H1 (cell line): ENCODE data around the gene EPYC. TPM values are rescaled to one million over a fixed set of nuclear protein-coding genes. Genes with fewer than 3 reads are reported as not detected.

Source experiments
- CTCF ChIA-PET: fragments of 300-600 bp; sonication (Branson Sonifier 250); formaldehyde crosslinking; loops from one replicate; lab custom pipeline; 2021; ENCODE audit not compliant: partially characterized antibody; lab: Charles Lee
- POLR2A ChIA-PET: fragments of 300-600 bp; sonication (Branson Sonifier 250); formaldehyde crosslinking; loops from one replicate; lab custom pipeline; 2021; ENCODE audit warnings: inconsistent platforms; ENCODE audit not compliant: partially characterized antibody; lab: Charles Lee
- DNase-seq, 2 experiments: peaks; one replicate each; pipeline versions ENCODE4 v3.0.0 to v3.0.0-alpha.2; 2010 to 2022; ENCODE audit warnings: low spot score in 2 of 2, low read depth in 1 of 2, mixed read lengths in 1 of 2
- FAIRE-seq: peaks from 2 replicates; lab custom pipeline; 2011; peaks lifted over from hg19 to GRCh38; lab: Jason Lieb, UNC
- H2AFZ ChIP-seq: 2 replicates; pipeline ENCODE4 v1.8.1; 2012; ENCODE audit warnings: low read length, inconsistent platforms
- H2AK5ac ChIP-seq: 2 replicates; pipeline ENCODE4 v1.6.1; 2013; ENCODE audit warnings: low read depth, low read length
- H2BK120ac ChIP-seq: replicated peaks from 2 replicates; pipeline ENCODE3; 2013; ENCODE audit warnings: low read depth, low read length, inconsistent platforms
- H2BK12ac ChIP-seq: 2 replicates; pipeline ENCODE4 v1.6.1; 2013; ENCODE audit warnings: low read depth, low read length
- H2BK15ac ChIP-seq: 2 replicates; pipeline ENCODE4 v1.6.1; 2013; ENCODE audit warnings: low read length
- H2BK20ac ChIP-seq: 2 replicates; pipeline ENCODE4 v1.6.1; 2013; ENCODE audit warnings: low read length
- H2BK5ac ChIP-seq: 2 replicates; pipeline ENCODE4 v1.6.1; 2013; ENCODE audit warnings: low read depth, low read length
- H3K14ac ChIP-seq: 2 replicates; pipeline ENCODE4 v1.6.1; 2013; ENCODE audit warnings: inconsistent platforms; ENCODE audit not compliant: insufficient read length
- H3K18ac ChIP-seq: 2 replicates; pipeline ENCODE4 v1.6.1; 2013; ENCODE audit warnings: low read length; ENCODE audit errors: extremely low read depth
- H3K23ac ChIP-seq: 2 replicates; pipeline ENCODE4 v1.6.1; 2013; ENCODE audit warnings: inconsistent platforms; ENCODE audit not compliant: insufficient read length
- H3K23me2 ChIP-seq: 2 replicates; pipeline ENCODE4 v1.6.1; 2013; ENCODE audit warnings: low read depth, low read length
- H3K27ac ChIP-seq: 2 replicates; pipeline ENCODE4 v1.6.1; 2011; ENCODE audit warnings: low read depth, low read length, inconsistent platforms
- H3K27me3 ChIP-seq, 4 experiments: replicated peaks in 1 of 4; 1 replicate in 1 of 4; 2 replicates in 3 of 4; pipeline versions ENCODE4 v1.6.1 to v1.8.1; 2011 to 2013; ENCODE audit warnings: low read length in 3 of 4, mild to moderate bottlenecking in 3 of 4, inconsistent platforms in 2 of 4, mixed read lengths in 2 of 4, moderate library complexity in 1 of 4; ENCODE audit not compliant: control insufficient read depth in 3 of 4, insufficient read depth in 3 of 4; ENCODE audit errors: extremely low read depth in 1 of 4
- H3K36me3 ChIP-seq, 4 experiments: 2 replicates each; pipeline versions ENCODE4 v1.6.1 to v1.8.1; 2011 to 2013; ENCODE audit warnings: mild to moderate bottlenecking in 4 of 4, low read length in 3 of 4, moderate library complexity in 2 of 4, control low read depth in 1 of 4, inconsistent platforms in 1 of 4; ENCODE audit not compliant: insufficient read depth in 4 of 4, control insufficient read depth in 2 of 4
- H3K4ac ChIP-seq: replicated peaks from 2 replicates; pipeline ENCODE3; 2013; ENCODE audit warnings: low read length, low read depth, mixed read lengths, inconsistent platforms; ENCODE audit not compliant: insufficient read length
- H3K4me1 ChIP-seq, 4 experiments: replicated peaks in 1 of 4; 1 replicate in 1 of 4; 2 replicates in 3 of 4; pipeline versions ENCODE4 v1.6.1 to v1.8.1; 2011 to 2013; ENCODE audit warnings: low read length in 3 of 4, inconsistent platforms in 2 of 4, mixed read lengths in 1 of 4; ENCODE audit not compliant: insufficient read depth in 4 of 4, control insufficient read depth in 3 of 4
- H3K4me2 ChIP-seq, 2 experiments: 2 replicates each; pipeline versions ENCODE4 v1.6.1 to v1.8.1; 2011 to 2013; ENCODE audit warnings: low read depth in 2 of 2, low read length in 2 of 2, control low read depth in 1 of 2, inconsistent platforms in 1 of 2, mild to moderate bottlenecking in 1 of 2; ENCODE audit not compliant: insufficient read depth in 1 of 2
- H3K4me3 ChIP-seq, 4 experiments: fragments of 200-600, 300-600 bp in 1 of 4; sonication (generic), shearing (Covaris generic), sonication (Bioruptor Twin) in 1 of 4; 2 replicates each; pipeline versions ENCODE4 v1.5.1 to v1.8.1; 2011 to 2016; ENCODE audit warnings: low read length in 4 of 4, low read depth in 3 of 4, control low read depth in 2 of 4, inconsistent platforms in 2 of 4, mild to moderate bottlenecking in 2 of 4, mixed read lengths in 1 of 4, moderate library complexity in 1 of 4; ENCODE audit not compliant: insufficient read depth in 2 of 4; ENCODE audit errors: extremely low read depth in 1 of 4
- H3K56ac ChIP-seq: replicated peaks from 2 replicates; pipeline ENCODE3; 2013; ENCODE audit warnings: low read depth, mild to moderate bottlenecking, mixed read lengths, low read length, inconsistent platforms; ENCODE audit not compliant: insufficient read length
- H3K79me1 ChIP-seq: 2 replicates; pipeline ENCODE4 v1.6.1; 2013; ENCODE audit warnings: low read depth, low read length, control low read depth
- H3K79me2 ChIP-seq, 2 experiments: 2 replicates each; pipeline versions ENCODE4 v1.6.1 to v1.8.1; 2012 to 2013; ENCODE audit warnings: low read length in 2 of 2, mild to moderate bottlenecking in 2 of 2, inconsistent platforms in 1 of 2; ENCODE audit not compliant: insufficient read depth in 2 of 2, control insufficient read depth in 1 of 2
- H3K9ac ChIP-seq, 4 experiments: replicated peaks in 1 of 4; 1 replicate in 1 of 4; 2 replicates in 3 of 4; pipeline versions ENCODE4 v1.6.1 to v1.8.1; 2011 to 2013; ENCODE audit warnings: low read depth in 3 of 4, low read length in 3 of 4, control low read depth in 2 of 4, mild to moderate bottlenecking in 2 of 4, moderate library complexity in 2 of 4, inconsistent platforms in 1 of 4; ENCODE audit errors: extremely low read depth in 1 of 4
- H3K9me3 ChIP-seq, 2 experiments: 2 replicates each; pipeline versions ENCODE4 v1.6.1 to v1.8.1; 2012 to 2013; ENCODE audit warnings: mild to moderate bottlenecking in 2 of 2, moderate library complexity in 2 of 2, control low read depth in 1 of 2, inconsistent platforms in 1 of 2, low read depth in 1 of 2, low read length in 1 of 2, mixed read lengths in 1 of 2; ENCODE audit not compliant: insufficient read depth in 2 of 2
- H4K20me1 ChIP-seq, 2 experiments: replicated peaks in 1 of 2; 2 replicates each; pipeline versions ENCODE3 to v1.8.1; 2011 to 2013; ENCODE audit warnings: inconsistent platforms in 2 of 2, low read length in 2 of 2, mild to moderate bottlenecking in 1 of 2; ENCODE audit not compliant: insufficient read depth in 2 of 2, control insufficient read depth in 1 of 2
- H4K5ac ChIP-seq: 2 replicates; pipeline ENCODE4 v1.6.1; 2013; ENCODE audit warnings: low read length, low read depth, mixed read lengths, inconsistent platforms; ENCODE audit not compliant: insufficient read length
- H4K8ac ChIP-seq: 2 replicates; pipeline ENCODE4 v1.8.0; 2013; ENCODE audit warnings: mild to moderate bottlenecking, moderate library complexity, low read length, inconsistent platforms; ENCODE audit not compliant: insufficient read depth; ENCODE audit errors: extremely low read depth
- H4K91ac ChIP-seq: replicated peaks from 2 replicates; pipeline ENCODE3; 2013; ENCODE audit warnings: low read length, mixed read lengths, inconsistent platforms; ENCODE audit not compliant: insufficient read length
- ASH2L ChIP-seq: fragments of 200-600, 300-600 bp; sonication (generic); IDR thresholded peaks from one replicate; pipeline ENCODE4 v1.7.1; 2017; ENCODE audit warnings: low read length
- CBX5 ChIP-seq: fragments of 300-800, 300-1000 bp; sonication (generic); IDR thresholded peaks from 2 replicates; pipeline ENCODE4 v1.7.1; 2016; ENCODE audit warnings: antibody characterized with exemption, low read length, low read depth
- CHD1 ChIP-seq: IDR thresholded peaks from 2 replicates; pipeline ENCODE4 v1.6.1; 2012; ENCODE audit warnings: low read depth, low read length, improper control_type of control experiment
- GTF2F1 ChIP-seq: IDR thresholded peaks from 2 replicates; pipeline ENCODE4 v1.6.1; 2012; ENCODE audit warnings: low read depth, low read length, improper control_type of control experiment, borderline replicate concordance
- KDM5A ChIP-seq: fragments of 200-600 bp; IDR thresholded peaks from 2 replicates; pipeline ENCODE4 v1.7.1; 2012; ENCODE audit warnings: mild to moderate bottlenecking, low read length, inconsistent platforms, mixed read lengths
- RFX5 ChIP-seq: IDR thresholded peaks from 2 replicates; pipeline ENCODE4 v1.6.1; 2011; ENCODE audit warnings: low read depth, low read length, improper control_type of control experiment, borderline replicate concordance
- RNF2 ChIP-seq: fragments of 200-900, 300-1000 bp; sonication (generic); IDR thresholded peaks from 2 replicates; pipeline ENCODE4 v1.7.1; 2016; ENCODE audit warnings: borderline replicate concordance, low read depth, mild to moderate bottlenecking, antibody characterized with exemption, low read length; ENCODE audit not compliant: poor library complexity, severe bottlenecking; ENCODE audit errors: missing control alignments
- SIRT6 ChIP-seq: IDR thresholded peaks from one replicate; pipeline ENCODE4 v1.7.1; 2012; ENCODE audit warnings: low read length, inconsistent platforms
- SP4 ChIP-seq: IDR thresholded peaks from 2 replicates; pipeline ENCODE4 v1.6.1; 2012; ENCODE audit warnings: low read length, inconsistent platforms
- TEAD4 ChIP-seq: IDR thresholded peaks from 2 replicates; pipeline ENCODE4 v1.6.1; 2012; ENCODE audit warnings: low read depth, low read length, inconsistent platforms, mixed read lengths
- WGBS, 2 experiments: shearing (Covaris generic) in 1 of 2; methylation state at CpG; one replicate each; pipeline versions ENCODE4 v1.1.6 to v1.1.7; 2013 to 2015; ENCODE audit warnings: low lambda C conversion rate in 2 of 2, mixed read lengths in 2 of 2, inconsistent platforms in 1 of 2, low coverage in 1 of 2, missing lambda C conversion rate in 1 of 2; ENCODE audit not compliant: insufficient replicate concordance in 2 of 2, insufficient coverage in 1 of 2, insufficient read length in 1 of 2; ENCODE audit errors: extremely low coverage in 1 of 2, missing lambda C conversion rate in 1 of 2; 5-methylcytosine and 5-hydroxymethylcytosine counted together
- polyA plus RNA-seq, 7 experiments: library from polyadenylated mRNA; depleted of rRNA in 3 of 7; stranded (reverse) in 5 of 7; unstranded in 2 of 7; fragments of >200 nt in 5 of 7; fragments of 200-250 nt in 2 of 7; gene quantifications; 1 replicate in 5 of 7; 2 replicates in 1 of 7; 4 replicates in 1 of 7; pipeline versions ENCODE4 v1.2.1 to v1.2.3, GENCODE V29; 2011 to 2013; ENCODE audit warnings: missing spikeins in 2 of 7, mixed read lengths in 2 of 7
- total RNA-seq: library from RNA; stranded (reverse); fragmentation: NEBNext Ultra II Directional; extraction: Animal tissue kit (Norgen Biotek cat#: 25700); gene quantifications from 2 replicates; pipeline ENCODE4 v1.2.1, GENCODE V29; 2021
- TF ChIP-seq, protein P1 (sequence below): IDR thresholded peaks from 2 replicates; pipeline ENCODE4 v1.6.1; 2012; ENCODE audit warnings: inconsistent platforms

The EPYC gene
- total and polyA plus RNA-seq, 2 of the 8 experiments (the other 6 are each of a cell fraction or from before 2014, with no cell fraction given) = not detected

GRCh38 chr12:90965204-90965603 is 39.6 kb downstream of the EPYC start:
- CTCF ChIA-PET = no interaction called here
- no peaks in the 10 kb centered on the region for H3K79me2 ChIP-seq
- no peak overlapping the region for H2AFZ ChIP-seq
- FAIRE-seq (no peak), DNase-seq (no peak)
- no peaks in the 10 kb centered on the region for H4K20me1 ChIP-seq
- no peak overlapping the region for H4K8ac ChIP-seq
- no peak overlapping the region for H3K4ac ChIP-seq
- TF ChIP-seq KDM5A = no peak
- no peak for TF ChIP-seq CBX5
- no peak for TF ChIP-seq ASH2L
- TF ChIP-seq SP4 = no peak
- TF ChIP-seq CHD1 = no peak
- TF ChIP-seq, protein P1, sequence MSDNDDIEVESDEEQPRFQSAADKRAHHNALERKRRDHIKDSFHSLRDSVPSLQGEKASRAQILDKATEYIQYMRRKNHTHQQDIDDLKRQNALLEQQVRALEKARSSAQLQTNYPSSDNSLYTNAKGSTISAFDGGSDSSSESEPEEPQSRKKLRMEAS = no peak
- TF ChIP-seq GTF2F1 = no peak
- TF ChIP-seq TEAD4 = no peak
- TF ChIP-seq RFX5 = no peak
- TF ChIP-seq RNF2 = no peak
- no peak for TF ChIP-seq SIRT6
- H3K4me2 ChIP-seq = no peak overlapping the region
- no peaks in the 10 kb centered on the region for H3K27me3 ChIP-seq
- H3K23me2 ChIP-seq = no peaks in the 10 kb centered on the region
- no peaks in the 10 kb centered on the region for H3K4me1 ChIP-seq
- no peak overlapping the region for H4K91ac ChIP-seq
- no peak overlapping the region for H3K23ac ChIP-seq
- no peak overlapping the region for H2BK120ac ChIP-seq
- no peak overlapping the region for H3K27ac ChIP-seq
- WGBS, 2 experiments = 88% methylated on average over 2 of the region's 2 CpGs; no CpG with 5 or more reads in 1 of the 2 experiments
- no peak overlapping the region for H2BK12ac ChIP-seq
- no peak overlapping the region for H4K5ac ChIP-seq
- H3K9ac ChIP-seq = no peak overlapping the region
- H3K79me1 ChIP-seq = no peaks in the 10 kb centered on the region
- H2AK5ac ChIP-seq = no peak overlapping the region
- POLR2A ChIA-PET = no interaction called here
- no peak overlapping the region for H2BK20ac ChIP-seq
- no peak overlapping the region for H2BK15ac ChIP-seq
- no peaks in the 10 kb centered on the region for H3K36me3 ChIP-seq
- no peak overlapping the region for H3K4me3 ChIP-seq
- H3K9me3 ChIP-seq = no peaks in the 10 kb centered on the region
- H2BK5ac ChIP-seq = no peak overlapping the region
- H3K56ac ChIP-seq = no peak overlapping the region
- H3K14ac ChIP-seq = no peak overlapping the region
- H3K18ac ChIP-seq = no peak overlapping the region
